OCI-LY1 (cell line): ENCODE results near the gene NALF2.

Source experiments
- H2AFZ ChIP-seq: fragments of 200-600 bp; sonication (generic), shearing (Covaris generic); 2 replicates; pipeline ENCODE4 v1.6.0; 2014; ENCODE audit warnings: antibody characterized with exemption, mild to moderate bottlenecking, low read length
- H3F3A ChIP-seq: fragments of 200-600 bp; sonication (generic), shearing (Covaris generic); 2 replicates; pipeline ENCODE4 v1.6.0; 2014; ENCODE audit warnings: mild to moderate bottlenecking, antibody characterized with exemption, low read length, moderate library complexity; ENCODE audit not compliant: insufficient read depth
- H3K27ac ChIP-seq: fragments of 200-600 bp; sonication (generic); 2 replicates; pipeline ENCODE4 v1.5.1; 2014; ENCODE audit warnings: low read length, mixed run types, mild to moderate bottlenecking, low read depth; ENCODE audit not compliant: poor library complexity, severe bottlenecking
- H3K27me3 ChIP-seq: fragments of 200-600 bp; sonication (generic); 2 replicates; pipeline ENCODE4 v1.6.0; 2014; ENCODE audit warnings: antibody characterized with exemption, mild to moderate bottlenecking, low read length, moderate library complexity; ENCODE audit not compliant: insufficient read depth
- H3K36me3 ChIP-seq: fragments of 200-600 bp; sonication (generic); 2 replicates; pipeline ENCODE4 v1.6.1; 2014; ENCODE audit warnings: mild to moderate bottlenecking, antibody characterized with exemption, low read length, moderate library complexity, mixed read lengths; ENCODE audit not compliant: insufficient read depth
- H3K4me1 ChIP-seq: fragments of 200-600 bp; sonication (generic); 2 replicates; pipeline ENCODE4 v1.5.1; 2014; ENCODE audit warnings: mild to moderate bottlenecking, low read length, moderate library complexity; ENCODE audit not compliant: insufficient read depth, severe bottlenecking
- H3K4me2 ChIP-seq: fragments of 200-600 bp; sonication (generic), shearing (Covaris generic); 2 replicates; pipeline ENCODE4 v1.6.1; 2014; ENCODE audit warnings: low read length
- H3K4me3 ChIP-seq: fragments of 200-600 bp; sonication (generic); 2 replicates; pipeline ENCODE4 v1.5.1; 2014; ENCODE audit warnings: low read length, low read depth, mild to moderate bottlenecking, mixed read lengths; ENCODE audit not compliant: poor library complexity, severe bottlenecking
- H3K79me2 ChIP-seq: fragments of 200-600 bp; shearing (Covaris generic); 2 replicates; pipeline ENCODE4 v1.6.1; 2016; ENCODE audit warnings: mixed run types, low read length, mixed read lengths; ENCODE audit not compliant: insufficient read depth
- H3K9ac ChIP-seq: fragments of 200-600 bp; sonication (generic), shearing (Covaris generic); 2 replicates; pipeline ENCODE4 v1.6.1; 2014; ENCODE audit warnings: mild to moderate bottlenecking, low read length, mixed read lengths
- H3K9me2 ChIP-seq: fragments of 200-600 bp; sonication (generic), shearing (Covaris generic); 2 replicates; pipeline ENCODE4 v1.6.1; 2014; ENCODE audit warnings: low read depth, mild to moderate bottlenecking, low read length, mixed read lengths
- H3K9me3 ChIP-seq: fragments of 200-600 bp; shearing (Covaris generic); 2 replicates; pipeline ENCODE4 v1.6.1; 2014; ENCODE audit warnings: low read length, mixed read lengths
- H4K20me1 ChIP-seq: fragments of 200-600 bp; sonication (generic), shearing (Covaris generic); 2 replicates; pipeline ENCODE4 v1.6.0; 2016; ENCODE audit warnings: mild to moderate bottlenecking, low read length; ENCODE audit not compliant: insufficient read depth
- CTCF ChIP-seq: fragments of 200-600 bp; sonication (generic), shearing (Covaris generic); IDR thresholded peaks from 2 replicates; pipeline ENCODE4 v1.5.1; 2017; ENCODE audit warnings: mild to moderate bottlenecking, antibody characterized with exemption, low read length, moderate library complexity, mixed read lengths
- EZH2 ChIP-seq: fragments of 200-600 bp; sonication (generic), shearing (Covaris generic); IDR thresholded peaks from 2 replicates; pipeline ENCODE4 v1.8.0; 2017; ENCODE audit warnings: borderline replicate concordance, mixed run types, mild to moderate bottlenecking, antibody characterized with exemption, low read length, moderate library complexity, mixed read lengths

The NALF2 gene

DNA sequence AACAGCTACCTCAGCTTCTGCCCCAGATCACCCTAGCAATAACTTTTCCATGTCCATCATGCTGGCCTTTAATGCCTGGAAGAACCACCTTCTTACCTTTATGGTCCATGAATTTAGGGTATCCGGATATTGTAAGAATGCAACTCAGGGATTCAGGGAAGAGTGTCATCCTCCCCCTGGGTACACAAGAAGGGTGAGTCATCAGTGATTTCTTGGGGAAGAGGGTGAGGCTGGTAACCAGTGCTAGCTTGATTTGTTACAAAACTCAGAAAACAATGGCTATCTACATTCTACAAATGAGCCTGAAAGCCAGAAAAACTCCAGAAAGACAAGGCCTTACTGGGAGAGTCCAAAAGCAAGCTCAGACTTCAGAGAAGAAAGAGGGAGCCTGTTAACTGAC lies 10.4 kb upstream of the NALF2 start:
- H3K79me2 ChIP-seq = no peaks in the 10 kb centered on the region
- no peaks in the 10 kb centered on the region for H3K36me3 ChIP-seq
- H3K4me3 ChIP-seq = no peak overlapping the region
- no peaks in the 10 kb centered on the region for H3K9me2 ChIP-seq
- H4K20me1 ChIP-seq = no peaks in the 10 kb centered on the region
- no peaks in the 10 kb centered on the region for H3K4me1 ChIP-seq
- TF ChIP-seq CTCF (no peak), EZH2 (no peak)
- H3F3A ChIP-seq = no peaks in the 10 kb centered on the region
- H2AFZ ChIP-seq = no peak overlapping the region
- no peak overlapping the region for H3K4me2 ChIP-seq
- no peaks in the 10 kb centered on the region for H3K27me3 ChIP-seq
- H3K27ac ChIP-seq = no peak overlapping the region
- H3K9me3 ChIP-seq = no peaks in the 10 kb centered on the region
- no peak overlapping the region for H3K9ac ChIP-seq

GRCh38 chrX:69496183-69496582 lies 7.9 kb upstream of the NALF2 start:
- H3K27ac ChIP-seq = no peak overlapping the region
- H3K36me3 ChIP-seq = no peaks in the 10 kb centered on the region
- no peak overlapping the region for H3K4me2 ChIP-seq
- H3K79me2 ChIP-seq = no peaks in the 10 kb centered on the region
- H3K9ac ChIP-seq = no peak overlapping the region
- no peaks in the 10 kb centered on the region for H3F3A ChIP-seq
- no peaks in the 10 kb centered on the region for H3K9me3 ChIP-seq
- H3K27me3 ChIP-seq = no peaks in the 10 kb centered on the region
- H4K20me1 ChIP-seq = no peaks in the 10 kb centered on the region
- TF ChIP-seq CTCF = no peak
- no peak overlapping the region for H2AFZ ChIP-seq
- no peaks in the 10 kb centered on the region for H3K9me2 ChIP-seq
- no peak overlapping the region for H3K4me3 ChIP-seq
- no peaks in the 10 kb centered on the region for H3K4me1 ChIP-seq

- no peak overlapping the region for H3K4me2 ChIP-seq
- no peaks in the 10 kb centered on the region for H3K27me3 ChIP-seq
- no peaks in the 10 kb centered on the region for H3K36me3 ChIP-seq
- H3K4me1 ChIP-seq = no peaks in the 10 kb centered on the region
- no peaks in the 10 kb centered on the region for H3K9me3 ChIP-seq
- H3F3A ChIP-seq = no peaks in the 10 kb centered on the region
- H3K79me2 ChIP-seq = no peaks in the 10 kb centered on the region
- no peak overlapping the region for H3K4me3 ChIP-seq
- no peak overlapping the region for H3K27ac ChIP-seq
- no peak overlapping the region for H3K9ac ChIP-seq
- no peak overlapping the region for H2AFZ ChIP-seq
- H3K9me2 ChIP-seq = no peaks in the 10 kb centered on the region
- TF ChIP-seq EZH2 (no peak), CTCF (no peak)
- no peaks in the 10 kb centered on the region for H4K20me1 ChIP-seq
These were observed 2.7 kb upstream of the NALF2 start for GRCh38 chrX:69501429-69501828.
